Hepatocyte (in vitro differentiated cells): ENCODE measurements around the gene OSBPL2.

ENCODE experiments used
- EZH2phosphoT487 ChIP-seq: fragments of 200-600 bp; sonication (generic); IDR thresholded peaks from one replicate; pipeline ENCODE4 v1.6.1; 2018; ENCODE audit warnings: antibody characterized with exemption, mild to moderate bottlenecking, low read depth, moderate library complexity; ENCODE audit not compliant: unreplicated experiment, severe bottlenecking
- TF ChIP-seq, protein P1 (sequence below): fragments of 200-600 bp; sonication (generic); IDR thresholded peaks from 2 replicates; pipeline ENCODE4 v1.5.1; 2016; ENCODE audit warnings: antibody characterized with exemption, mild to moderate bottlenecking; ENCODE audit not compliant: poor library complexity

GRCh38 chr20:62309198-62309944, 71.0 kb downstream of the OSBPL2 start:
- TF ChIP-seq, protein P1, sequence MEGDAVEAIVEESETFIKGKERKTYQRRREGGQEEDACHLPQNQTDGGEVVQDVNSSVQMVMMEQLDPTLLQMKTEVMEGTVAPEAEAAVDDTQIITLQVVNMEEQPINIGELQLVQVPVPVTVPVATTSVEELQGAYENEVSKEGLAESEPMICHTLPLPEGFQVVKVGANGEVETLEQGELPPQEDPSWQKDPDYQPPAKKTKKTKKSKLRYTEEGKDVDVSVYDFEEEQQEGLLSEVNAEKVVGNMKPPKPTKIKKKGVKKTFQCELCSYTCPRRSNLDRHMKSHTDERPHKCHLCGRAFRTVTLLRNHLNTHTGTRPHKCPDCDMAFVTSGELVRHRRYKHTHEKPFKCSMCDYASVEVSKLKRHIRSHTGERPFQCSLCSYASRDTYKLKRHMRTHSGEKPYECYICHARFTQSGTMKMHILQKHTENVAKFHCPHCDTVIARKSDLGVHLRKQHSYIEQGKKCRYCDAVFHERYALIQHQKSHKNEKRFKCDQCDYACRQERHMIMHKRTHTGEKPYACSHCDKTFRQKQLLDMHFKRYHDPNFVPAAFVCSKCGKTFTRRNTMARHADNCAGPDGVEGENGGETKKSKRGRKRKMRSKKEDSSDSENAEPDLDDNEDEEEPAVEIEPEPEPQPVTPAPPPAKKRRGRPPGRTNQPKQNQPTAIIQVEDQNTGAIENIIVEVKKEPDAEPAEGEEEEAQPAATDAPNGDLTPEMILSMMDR: no peak
- no peak for TF ChIP-seq EZH2phosphoT487
